Parietal lobe (tissue), 1 donor: ENCODE data around the gene CD44. TPM values are rescaled to one million over a fixed set of nuclear protein-coding genes. Genes with fewer than 3 reads are reported as not detected.

Experiments
- total RNA-seq: library from RNA; depleted of rRNA; stranded (reverse); fragments of >200 nt; gene quantifications from one replicate; pipeline ENCODE4 v1.2.3, GENCODE V29; 2014

Gene CD44
- 8.1 TPM for total RNA-seq

GRCh38 chr11:35138943-35139721 is at the start of gene CD44:
Gene CD44 (plus strand): TSS chr11:35139171. CDS start chr11:35139304, 133 bp downstream.

Other genes starting within 250 kb of the CD44 start
- gene APIP, start 222.8 kb upstream of the CD44 start, total RNA-seq: 21.3 TPM
- 53.8 TPM for gene PDHX, start 222.6 kb upstream of the CD44 start, total RNA-seq